Measurements from ENCODE around the gene SCGB1D1. TPM values are rescaled to one million over a fixed set of nuclear protein-coding genes. Genes with fewer than 3 reads are reported as not detected.

SCGB1D1 gene, protein sequence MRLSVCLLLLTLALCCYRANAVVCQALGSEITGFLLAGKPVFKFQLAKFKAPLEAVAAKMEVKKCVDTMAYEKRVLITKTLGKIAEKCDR
- not detected in 2 replicates for total RNA-seq

DNA sequence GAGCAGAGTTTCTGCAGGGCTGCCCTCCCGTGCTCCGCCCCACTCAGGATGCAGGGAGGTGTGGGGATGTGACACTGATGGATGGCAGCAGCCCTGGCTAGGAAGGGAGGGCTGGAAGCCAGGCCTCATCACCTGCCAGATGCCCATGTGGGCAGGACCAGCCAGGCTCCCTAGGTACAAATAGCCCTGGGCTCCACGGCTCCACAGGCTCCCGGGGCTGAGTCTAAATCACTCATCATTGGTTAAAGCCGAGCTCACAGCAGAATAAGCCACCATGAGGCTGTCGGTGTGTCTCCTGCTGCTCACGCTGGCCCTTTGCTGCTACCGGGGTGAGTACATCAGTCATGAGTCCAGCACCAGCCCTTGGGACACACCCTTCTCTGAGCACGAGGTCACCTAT lies at the start of gene SCGB1D1:
SCGB1D1 (plus strand) TSS at position 206 of the 400 bp plus-strand sequence; CDS start at position 275, 69 bp downstream.

DNA sequence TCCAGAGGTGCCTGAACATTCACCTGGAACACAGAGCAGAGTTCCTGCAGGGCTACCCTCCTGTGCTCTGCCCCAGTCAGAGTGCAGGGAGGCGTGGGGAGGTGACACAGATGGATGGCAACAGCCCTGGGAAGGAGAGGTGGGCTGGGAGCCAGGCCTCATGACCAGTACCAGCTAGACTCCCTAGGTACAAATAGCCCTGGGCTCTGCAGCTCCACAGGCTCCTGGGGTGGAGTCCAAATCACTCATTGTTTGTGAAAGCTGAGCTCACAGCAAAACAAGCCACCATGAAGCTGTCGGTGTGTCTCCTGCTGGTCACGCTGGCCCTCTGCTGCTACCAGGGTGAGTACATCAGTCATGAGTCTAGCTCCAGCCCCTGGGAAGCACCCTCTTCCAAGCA lies 52.0 kb downstream of the SCGB1D1 start, which contains the start of gene SCGB1D2:
SCGB1D2 (plus strand) TSS at position 219 of the 400 bp plus-strand sequence; CDS start at position 288, 69 bp downstream.

Other genes starting within 250 kb of the SCGB1D1 start
- 3.1 and 5.0 TPM in 2 replicates for gene BEST1, start 239.9 kb upstream of the SCGB1D1 start, total RNA-seq
- 3,334 and 6,320 TPM in 2 replicates for gene FTH1, start 222.6 kb upstream of the SCGB1D1 start, total RNA-seq
- 13.3 and 19.2 TPM in 2 replicates for gene INCENP, start 66.2 kb upstream of the SCGB1D1 start, total RNA-seq
- not detected in 2 replicates for gene SCGB2A1, start 18.5 kb downstream of the SCGB1D1 start, total RNA-seq
- gene SCGB1D2, start 52.0 kb downstream of the SCGB1D1 start, total RNA-seq: not detected in 2 replicates
- gene SCGB2A2, start 79.9 kb downstream of the SCGB1D1 start, total RNA-seq: not detected in 2 replicates
- gene SCGB1D4, start 108.9 kb downstream of the SCGB1D1 start, total RNA-seq: not detected in 2 replicates
- gene ASRGL1, start 147.2 kb downstream of the SCGB1D1 start, total RNA-seq: 0.23 and 0.59 TPM in 2 replicates
- gene SCGB1A1, start 228.8 kb downstream of the SCGB1D1 start, total RNA-seq: not detected in 2 replicates